LNCAP (cell line): ENCODE results near the gene ITPR3.

ENCODE experiments used
- CTCF ChIP-seq: fragments of 450-650 bp; IDR thresholded peaks from 2 replicates; pipeline ENCODE4 v1.5.1; 2017; ENCODE audit warnings: mild to moderate bottlenecking

ITPR3 gene

DNA sequence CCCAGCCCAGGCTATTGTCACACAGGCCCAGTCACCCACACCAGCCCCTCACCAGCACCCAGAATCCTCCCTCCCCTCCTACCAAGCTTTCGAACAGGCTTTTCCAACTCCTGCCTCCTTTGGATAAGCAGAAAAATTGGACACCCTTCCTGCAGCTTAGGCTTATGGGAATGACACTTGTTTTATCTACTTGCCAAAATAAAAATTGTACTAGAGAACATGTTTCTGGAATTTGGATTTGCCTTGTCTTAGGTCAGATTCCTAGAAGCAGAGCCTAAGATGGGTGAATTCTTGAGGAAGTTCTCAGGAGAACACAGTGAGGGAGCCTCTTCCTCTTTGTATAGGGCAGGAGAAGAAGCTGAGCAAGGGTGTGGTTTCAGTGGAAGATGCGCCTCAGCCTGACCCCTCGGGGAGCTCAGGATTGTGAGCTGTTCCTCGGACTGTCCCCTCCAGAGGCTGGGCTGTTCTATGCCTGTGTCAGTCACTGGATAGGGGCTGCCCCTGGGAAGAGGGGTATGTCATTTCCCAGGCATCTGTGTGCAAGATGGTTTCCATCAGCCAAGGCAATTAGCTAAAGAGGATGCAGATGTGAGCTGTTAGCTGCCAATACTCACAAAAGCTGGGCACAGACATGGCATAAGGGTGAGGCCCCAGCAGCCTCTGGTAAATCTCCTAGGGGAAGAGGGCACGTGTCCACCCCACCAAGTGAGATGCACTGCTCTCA is 33.9 kb downstream of the ITPR3 start:
- TF ChIP-seq CTCF = no peak

DNA sequence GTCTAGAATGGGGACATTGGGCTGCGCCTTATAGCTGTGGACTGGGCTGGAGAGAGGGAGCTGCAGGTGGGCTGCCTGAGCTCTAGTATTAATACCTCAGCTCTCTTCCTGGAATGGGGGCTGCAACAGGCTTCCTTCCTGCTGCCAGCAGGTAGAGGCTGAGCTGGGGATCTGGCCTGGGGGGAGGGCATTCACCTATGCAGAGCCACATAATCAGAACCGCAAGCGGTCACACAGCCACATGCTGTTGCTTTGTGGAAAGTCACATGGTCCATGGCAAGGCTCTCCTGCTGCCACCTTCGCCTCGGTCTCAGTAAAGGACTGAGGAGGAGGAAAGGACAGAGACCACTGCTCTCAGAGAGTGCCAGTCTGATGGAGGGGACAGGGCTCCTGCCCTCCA is 35.7 kb downstream of the ITPR3 start:
- no peak for TF ChIP-seq CTCF

DNA sequence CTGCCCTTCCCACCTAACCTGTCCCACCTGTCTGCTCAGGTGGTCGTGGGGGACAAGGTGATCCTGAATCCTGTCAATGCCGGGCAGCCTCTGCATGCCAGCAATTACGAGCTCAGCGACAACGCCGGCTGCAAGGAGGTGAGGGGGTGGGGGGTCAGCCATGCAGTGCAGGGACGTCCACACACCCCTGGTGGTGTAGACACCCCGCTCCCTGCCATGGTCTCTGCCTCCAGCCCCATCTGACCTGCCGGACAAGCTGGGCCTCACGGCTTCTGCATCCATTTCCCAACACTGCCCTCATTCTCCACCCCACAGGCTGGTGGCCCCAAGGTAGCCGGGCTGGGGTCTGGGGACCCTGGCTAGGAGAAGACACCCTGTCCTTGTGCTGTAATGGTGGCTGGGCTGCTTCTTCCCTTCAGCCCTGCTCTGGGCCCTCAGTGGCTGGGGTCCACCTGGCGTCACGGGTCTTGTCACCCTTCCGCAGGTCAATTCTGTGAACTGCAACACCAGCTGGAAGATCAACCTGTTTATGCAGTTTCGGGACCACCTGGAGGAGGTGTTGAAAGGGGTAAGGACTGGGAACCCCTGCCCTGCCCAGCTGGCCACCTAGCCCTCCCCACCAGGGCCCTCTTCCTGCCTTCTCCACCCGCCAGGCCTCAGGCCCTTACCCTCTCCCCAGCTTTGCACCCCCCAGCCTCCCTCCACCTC is 38.0 kb downstream of the ITPR3 start:
- no peak for TF ChIP-seq CTCF

GRCh38 chr6:33659986-33660385 is 38.9 kb downstream of the ITPR3 start:
- TF ChIP-seq CTCF = no peak

DNA sequence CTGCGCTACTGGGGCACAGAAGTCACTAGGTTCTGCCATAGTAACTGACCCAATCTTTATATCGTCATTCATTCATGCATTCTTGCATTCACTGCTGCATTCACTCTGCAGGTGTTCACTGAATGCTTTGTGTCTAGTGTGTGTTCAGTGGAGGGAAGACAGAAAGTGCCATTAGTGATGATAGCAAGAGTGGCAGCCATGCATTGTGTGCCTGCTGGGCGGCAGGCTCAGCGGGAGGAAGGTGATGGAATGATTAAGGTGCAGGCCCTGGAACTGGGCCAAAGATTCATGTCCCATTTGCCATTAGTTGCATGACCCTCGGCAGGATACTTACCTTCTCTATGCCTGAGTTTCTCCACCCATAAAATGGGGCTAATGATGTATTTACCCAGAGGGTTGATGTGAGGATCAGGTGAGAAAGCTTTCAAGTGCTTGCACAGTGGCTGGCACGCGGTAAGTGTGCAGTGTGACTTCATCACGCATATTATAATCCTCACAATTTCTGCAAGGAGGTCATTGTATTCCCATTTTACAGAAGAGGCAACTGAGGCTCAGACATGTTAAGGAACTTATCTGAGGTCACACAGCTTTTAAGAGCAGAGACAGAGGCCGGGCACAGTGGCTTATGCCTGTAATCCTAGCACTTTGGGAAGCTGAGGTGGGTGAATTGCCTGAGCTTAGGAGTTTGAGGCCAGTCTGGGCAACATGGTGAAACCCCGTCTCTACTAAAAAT is 40.1 kb downstream of the ITPR3 start:
- TF ChIP-seq CTCF = no peak

DNA sequence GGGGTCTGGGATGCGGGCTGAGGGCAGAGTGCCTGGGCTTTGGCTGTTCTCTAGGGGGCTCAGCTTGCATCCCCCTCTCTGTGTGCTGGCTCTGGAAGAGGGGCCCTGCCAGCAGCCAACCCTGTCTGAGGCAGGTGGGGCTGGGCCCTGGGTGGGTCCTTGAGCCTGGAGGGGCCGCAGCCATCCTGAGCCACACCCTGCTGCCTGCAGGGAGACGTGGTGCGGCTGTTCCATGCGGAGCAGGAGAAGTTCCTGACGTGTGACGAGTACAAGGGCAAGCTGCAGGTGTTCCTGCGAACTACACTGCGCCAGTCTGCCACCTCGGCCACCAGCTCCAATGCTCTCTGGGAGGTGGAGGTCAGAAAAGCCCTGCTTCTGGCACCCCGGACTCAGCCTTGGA is 41.2 kb downstream of the ITPR3 start:
- TF ChIP-seq CTCF = no peak

GRCh38 chr6:33663028-33663427 is 41.9 kb downstream of the ITPR3 start:
- no peak for TF ChIP-seq CTCF
